Measurements from ENCODE around the gene KATNB1. TPM values are rescaled to one million over a fixed set of nuclear protein-coding genes. Genes with fewer than 3 reads are reported as not detected.
"Not testable (repeated sequence)": the region's sequence is repeated elsewhere in the genome, so short reads cannot be mapped to it uniquely, and the experiment has no call there.

Gene KATNB1
- total RNA-seq, 4 donors from 2014 or later: 11.4 to 27.6 (median 26.1) TPM

GRCh38 chr16:57711993-57712392 is 23.6 kb upstream of the KATNB1 start:
- no peak for DNase-seq
- 93 to 94% methylated on average over 3 of the region's 3 CpGs for WGBS, 2 donors
- no peak for TF ChIP-seq POLR2A (IDR thresholded peaks at IDR 0.05)
- TF ChIP-seq, protein P1, sequence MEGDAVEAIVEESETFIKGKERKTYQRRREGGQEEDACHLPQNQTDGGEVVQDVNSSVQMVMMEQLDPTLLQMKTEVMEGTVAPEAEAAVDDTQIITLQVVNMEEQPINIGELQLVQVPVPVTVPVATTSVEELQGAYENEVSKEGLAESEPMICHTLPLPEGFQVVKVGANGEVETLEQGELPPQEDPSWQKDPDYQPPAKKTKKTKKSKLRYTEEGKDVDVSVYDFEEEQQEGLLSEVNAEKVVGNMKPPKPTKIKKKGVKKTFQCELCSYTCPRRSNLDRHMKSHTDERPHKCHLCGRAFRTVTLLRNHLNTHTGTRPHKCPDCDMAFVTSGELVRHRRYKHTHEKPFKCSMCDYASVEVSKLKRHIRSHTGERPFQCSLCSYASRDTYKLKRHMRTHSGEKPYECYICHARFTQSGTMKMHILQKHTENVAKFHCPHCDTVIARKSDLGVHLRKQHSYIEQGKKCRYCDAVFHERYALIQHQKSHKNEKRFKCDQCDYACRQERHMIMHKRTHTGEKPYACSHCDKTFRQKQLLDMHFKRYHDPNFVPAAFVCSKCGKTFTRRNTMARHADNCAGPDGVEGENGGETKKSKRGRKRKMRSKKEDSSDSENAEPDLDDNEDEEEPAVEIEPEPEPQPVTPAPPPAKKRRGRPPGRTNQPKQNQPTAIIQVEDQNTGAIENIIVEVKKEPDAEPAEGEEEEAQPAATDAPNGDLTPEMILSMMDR (IDR thresholded peaks at IDR 0.05): no peak
- no peaks in the 10 kb centered on the region for H3K36me3 ChIP-seq
- H3K4me3 ChIP-seq (replicated peaks in 1 of 3): no peak overlapping the region
- H3K27ac ChIP-seq: no peak overlapping the region
- H3K4me1 ChIP-seq: no peaks in the 10 kb centered on the region
- no peaks in the 10 kb centered on the region for H3K27me3 ChIP-seq
- intact Hi-C loops (cut with DNase I): no loop called here
- H3K9me3 ChIP-seq: no peaks in the 10 kb centered on the region

- intact Hi-C loops (cut with DNase I); H3K27me3 ChIP-seq; H3K4me1 ChIP-seq; H3K9me3 ChIP-seq; H3K27ac ChIP-seq; H3K36me3 ChIP-seq; DNase-seq; H3K4me3 ChIP-seq (replicated peaks in 1 of 3): not testable (repeated sequence)
- 84 to 85% methylated on average over 6 of the region's 6 CpGs for WGBS, 2 donors
Measured at GRCh38 chr16:57712569-57712968, 23.0 kb upstream of the KATNB1 start.

DNA sequence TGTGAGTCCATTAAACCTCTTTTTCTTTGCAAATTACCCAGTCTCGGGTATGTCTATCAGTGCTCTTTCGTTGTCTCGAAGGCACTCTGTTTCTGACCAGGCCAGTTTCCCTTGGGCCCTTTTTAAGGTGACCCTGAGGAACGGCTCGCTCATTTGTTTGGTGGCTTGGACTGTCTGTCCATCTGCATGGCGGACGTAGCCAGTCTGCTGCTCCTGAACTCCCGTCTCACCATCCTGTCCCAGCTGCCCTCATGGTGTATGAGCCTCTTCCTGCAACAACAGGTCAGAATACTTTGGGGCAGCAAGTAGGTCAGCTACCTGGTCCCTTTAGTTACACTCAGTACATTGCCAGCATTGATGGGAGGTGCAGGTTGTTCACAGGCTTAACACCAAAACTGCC is 22.0 kb upstream of the KATNB1 start:
- Histone ChIP-seq H3K27me3 (no peaks in the 10 kb centered on the region), H3K4me1 (no peaks in the 10 kb centered on the region), H3K4me3 (replicated peaks in 1 of 3) (no peak overlapping the region), H3K9me3 (no peaks in the 10 kb centered on the region), H3K36me3 (no peaks in the 10 kb centered on the region), H3K27ac (no peak overlapping the region)
- 93 to 96% methylated on average over 8 of the region's 8 CpGs for WGBS, 2 donors
- TF ChIP-seq, protein P1 (IDR thresholded peaks at IDR 0.05): no peak
- no peak for TF ChIP-seq POLR2A (IDR thresholded peaks at IDR 0.05)
- no peak for DNase-seq
- intact Hi-C loops (cut with DNase I): no loop called here

- no peaks in the 10 kb centered on the region for H3K4me1 ChIP-seq
- H3K36me3 ChIP-seq: no peaks in the 10 kb centered on the region
- intact Hi-C loops (cut with DNase I): no loop called here
- H3K27ac ChIP-seq: no peak overlapping the region
- no peaks in the 10 kb centered on the region for H3K9me3 ChIP-seq
- WGBS, 2 donors: 94 to 98% methylated on average over 6 of the region's 6 CpGs
- no peaks in the 10 kb centered on the region for H3K27me3 ChIP-seq
- TF ChIP-seq, protein P1 (IDR thresholded peaks at IDR 0.05): no peak
- no peak for TF ChIP-seq POLR2A (IDR thresholded peaks at IDR 0.05)
- no peak overlapping the region for H3K4me3 ChIP-seq (replicated peaks in 1 of 3)
- no peak for DNase-seq
Measured at GRCh38 chr16:57714047-57714446, 21.5 kb upstream of the KATNB1 start.

- Histone ChIP-seq H3K27me3 (no peaks in the 10 kb centered on the region), H3K4me3 (replicated peaks in 1 of 3) (no peak overlapping the region), H3K27ac (no peak overlapping the region), H3K9me3 (no peaks in the 10 kb centered on the region), H3K4me1 (no peaks in the 10 kb centered on the region), H3K36me3 (no peaks in the 10 kb centered on the region)
- TF ChIP-seq, protein P1 (IDR thresholded peaks at IDR 0.05): peak in 5 of 6 experiments; percentile 19 to 57 (median 53)
- no peak for TF ChIP-seq POLR2A (IDR thresholded peaks at IDR 0.05)
- 55 to 67% methylated on average over 3 of the region's 3 CpGs for WGBS, 2 donors
- intact Hi-C loops (cut with DNase I): loop anchor here (10.0 kb wide), 1 partner anchor 145 kb away; no protein-coding TSS in a partner anchor
- DNase-seq: peak; percentile 63 to 69
Measured at GRCh38 chr16:57720142-57720575, 15.4 kb upstream of the KATNB1 start.

Measured in thyroid gland (tissue), 4 donors.